Stimulated activated CD8-positive, alpha-beta memory T cell treated with anti-CD3 and anti-CD28 coated beads, Interleukin-15, amount 100 ng/mL, for 1 hour (primary cell): ENCODE results near the gene DKKL1.
"Not testable (repeated sequence)": the region's sequence is repeated elsewhere in the genome, so short reads cannot be mapped to it uniquely, and the experiment has no call there.

ENCODE experiments used
- DNase-seq: peaks from one replicate; pipeline ENCODE4 v3.0.0-alpha.2; 2020; ENCODE audit warnings: low read depth

The DKKL1 gene

GRCh38 chr19:49363268-49364082, at the start of gene DKKL1:
DKKL1 (plus strand) TSS chr19:49363877; CDS start chr19:49363999, 122 bp downstream.
- DNase-seq = peak; percentile 36

GRCh38 chr19:49315111-49315510, 48.6 kb upstream of the DKKL1 start:
- DNase-seq = no peak

- DNase-seq = no peak
Measured at GRCh38 chr19:49316284-49316683, 47.4 kb upstream of the DKKL1 start.

GRCh38 chr19:49318296-49318695, 45.4 kb upstream of the DKKL1 start:
- no peak for DNase-seq

- no peak for DNase-seq
Measured at GRCh38 chr19:49324801-49325576, 38.7 kb upstream of the DKKL1 start, which contains the start of gene SLC6A16. SLC6A16 (minus strand) TSS chr19:49325191; CDS start chr19:49311347, 13,844 bp downstream.

- DNase-seq = not testable (repeated sequence)
Measured at GRCh38 chr19:49325756-49326155, 37.9 kb upstream of the DKKL1 start.

GRCh38 chr19:49326165-49326704, 37.4 kb upstream of the DKKL1 start:
- no peak for DNase-seq

GRCh38 chr19:49327878-49328544, 35.7 kb upstream of the DKKL1 start:
- DNase-seq = no peak

- DNase-seq = no peak
Measured at GRCh38 chr19:49328741-49329140, 34.9 kb upstream of the DKKL1 start.

- not testable (repeated sequence) for DNase-seq
Measured at GRCh38 chr19:49331187-49331586, 32.5 kb upstream of the DKKL1 start.

- DNase-seq = no peak
Measured at GRCh38 chr19:49331616-49332055, 32.0 kb upstream of the DKKL1 start.

- DNase-seq = not testable (repeated sequence)
Measured at GRCh38 chr19:49332691-49333417, 30.8 kb upstream of the DKKL1 start.

GRCh38 chr19:49333418-49333805, 30.3 kb upstream of the DKKL1 start:
- DNase-seq = no peak

GRCh38 chr19:49333811-49334288, 29.8 kb upstream of the DKKL1 start:
- peak; percentile 28 for DNase-seq

- DNase-seq = peak; percentile 37
Measured at GRCh38 chr19:49335071-49335783, 28.4 kb upstream of the DKKL1 start, which contains the start of gene CD37. CD37 (plus strand) TSS chr19:49335406; CDS start chr19:49335541, 135 bp downstream.

- DNase-seq = no peak
Measured at GRCh38 chr19:49335784-49336481, 27.7 kb upstream of the DKKL1 start.

GRCh38 chr19:49336482-49337266, 27.0 kb upstream of the DKKL1 start:
- no peak for DNase-seq

- DNase-seq = no peak
Measured at GRCh38 chr19:49337267-49338022, 26.2 kb upstream of the DKKL1 start.
